Measurements from ENCODE around the gene TDRD7.

DNA sequence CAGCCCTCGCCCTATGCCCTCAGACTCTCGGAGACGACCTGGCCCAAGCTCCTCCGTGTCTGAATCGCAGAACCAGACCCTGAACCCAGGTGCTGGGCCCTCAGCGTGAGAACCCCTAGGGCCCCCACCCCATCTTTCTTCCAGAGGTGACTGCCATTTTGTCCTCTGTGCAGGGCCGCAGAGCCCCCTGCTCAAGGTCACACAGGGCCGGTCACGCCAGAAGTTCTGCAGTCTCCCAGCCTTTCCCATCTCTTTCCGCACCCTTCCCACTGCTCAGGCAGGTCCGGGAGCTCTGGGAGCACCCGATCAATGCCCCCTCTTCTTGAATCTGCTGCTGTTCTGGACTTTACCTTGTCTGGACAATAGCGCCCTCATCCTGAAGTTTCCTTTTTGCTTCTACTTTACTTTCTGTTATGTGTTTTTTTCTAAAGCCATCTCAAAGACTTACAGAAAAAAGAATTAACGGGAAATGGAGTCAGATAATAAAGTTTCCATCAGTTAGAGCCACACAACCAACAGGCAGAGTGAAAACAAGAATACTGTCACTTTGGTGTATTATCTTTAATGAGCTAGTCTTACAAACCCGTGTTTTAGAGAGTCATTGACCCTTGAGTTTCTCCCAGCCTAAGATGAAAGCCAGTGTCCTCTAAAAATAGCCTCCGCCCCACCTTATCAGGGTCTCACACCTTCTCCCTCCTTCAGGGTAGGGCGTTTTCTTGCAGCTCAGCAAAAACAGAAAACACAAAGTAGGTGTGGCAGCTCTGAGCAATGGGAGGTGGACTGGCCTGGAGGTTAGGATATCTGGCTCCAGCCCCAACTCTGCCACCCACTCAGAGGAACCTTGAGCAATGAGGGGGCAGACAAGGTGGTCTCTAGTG lies 91.3 kb downstream of the TDRD7 start:
- TF ChIP-seq, protein P1, sequence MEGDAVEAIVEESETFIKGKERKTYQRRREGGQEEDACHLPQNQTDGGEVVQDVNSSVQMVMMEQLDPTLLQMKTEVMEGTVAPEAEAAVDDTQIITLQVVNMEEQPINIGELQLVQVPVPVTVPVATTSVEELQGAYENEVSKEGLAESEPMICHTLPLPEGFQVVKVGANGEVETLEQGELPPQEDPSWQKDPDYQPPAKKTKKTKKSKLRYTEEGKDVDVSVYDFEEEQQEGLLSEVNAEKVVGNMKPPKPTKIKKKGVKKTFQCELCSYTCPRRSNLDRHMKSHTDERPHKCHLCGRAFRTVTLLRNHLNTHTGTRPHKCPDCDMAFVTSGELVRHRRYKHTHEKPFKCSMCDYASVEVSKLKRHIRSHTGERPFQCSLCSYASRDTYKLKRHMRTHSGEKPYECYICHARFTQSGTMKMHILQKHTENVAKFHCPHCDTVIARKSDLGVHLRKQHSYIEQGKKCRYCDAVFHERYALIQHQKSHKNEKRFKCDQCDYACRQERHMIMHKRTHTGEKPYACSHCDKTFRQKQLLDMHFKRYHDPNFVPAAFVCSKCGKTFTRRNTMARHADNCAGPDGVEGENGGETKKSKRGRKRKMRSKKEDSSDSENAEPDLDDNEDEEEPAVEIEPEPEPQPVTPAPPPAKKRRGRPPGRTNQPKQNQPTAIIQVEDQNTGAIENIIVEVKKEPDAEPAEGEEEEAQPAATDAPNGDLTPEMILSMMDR (IDR thresholded peaks at IDR 0.05), result no peak
- TF ChIP-seq POLR2A (IDR thresholded peaks at IDR 0.05) (no peak), EP300 (IDR thresholded peaks at IDR 0.05) (no peak)
